Measurements from ENCODE around the gene SMTN.

The SMTN gene

GRCh38 chr22:31133911-31134310 is 52.8 kb downstream of the SMTN start:
- no peak for DNase-seq

- no peak for DNase-seq
Observed at GRCh38 chr22:31134688-31135087, 53.6 kb downstream of the SMTN start.

- DNase-seq, result no peak
Observed at GRCh38 chr22:31135706-31136105, 54.6 kb downstream of the SMTN start.

GRCh38 chr22:31136155-31136554 is 55.0 kb downstream of the SMTN start:
- no peak for DNase-seq

- DNase-seq, result no peak
Observed at GRCh38 chr22:31136711-31137110, 55.6 kb downstream of the SMTN start.

GRCh38 chr22:31137721-31138120 is 56.6 kb downstream of the SMTN start:
- DNase-seq, result no peak

GRCh38 chr22:31138126-31138525 is 57.0 kb downstream of the SMTN start:
- DNase-seq, result no peak

- no peak for DNase-seq
Observed at GRCh38 chr22:31139066-31139465, 57.9 kb downstream of the SMTN start.

- peak; percentile 37 for DNase-seq
Observed at GRCh38 chr22:31139866-31140716, 59.0 kb downstream of the SMTN start, which contains the start of gene PLA2G3. Gene PLA2G3, minus strand, starts transcription at chr22:31140508. Its CDS starts 154 bp downstream, at chr22:31140354.

- DNase-seq, result no peak
Observed at GRCh38 chr22:31140746-31141145, 59.6 kb downstream of the SMTN start.

GRCh38 chr22:31141551-31141950 is 60.4 kb downstream of the SMTN start:
- no peak for DNase-seq

GRCh38 chr22:31142285-31142684 is 61.2 kb downstream of the SMTN start:
- no peak for DNase-seq

- no peak for DNase-seq
Observed at GRCh38 chr22:31143038-31143437, 61.9 kb downstream of the SMTN start.

- no peak for DNase-seq
Observed at GRCh38 chr22:31143537-31143936, 62.4 kb downstream of the SMTN start.

- no peak for DNase-seq
Observed at GRCh38 chr22:31144223-31144622, 63.1 kb downstream of the SMTN start.

GRCh38 chr22:31148488-31148887 is 67.4 kb downstream of the SMTN start:
- no peak for DNase-seq

- DNase-seq, result peak; percentile 34
Observed at GRCh38 chr22:31148953-31149627, 68.0 kb downstream of the SMTN start.

GRCh38 chr22:31150615-31151014 is 69.5 kb downstream of the SMTN start:
- DNase-seq, result no peak

- no peak for DNase-seq
Observed at GRCh38 chr22:31151872-31152271, 70.8 kb downstream of the SMTN start.

GRCh38 chr22:31153357-31153756 is 72.2 kb downstream of the SMTN start:
- DNase-seq, result no peak
